Stimulated activated naive CD8-positive, alpha-beta T cell treated with anti-CD3 and anti-CD28 coated beads, Interleukin-15, Interleukin-2, amounts not matched to agents 100 U/mL and 50 U/mL, for 24 hours (primary cell): Measurements from ENCODE around the gene FRMPD2.
A peak's percentile ranks its signal among the peaks of the same experiment; 100 is the strongest.

Experiments used
- ATAC-seq: fragments of 150-1000 bp; cut with Tn5 transposase; one replicate; pipeline ENCODE4 v1.10.0; 2021
- DNase-seq: peaks from one replicate; pipeline ENCODE4 v3.0.0; 2021

FRMPD2 gene, protein sequence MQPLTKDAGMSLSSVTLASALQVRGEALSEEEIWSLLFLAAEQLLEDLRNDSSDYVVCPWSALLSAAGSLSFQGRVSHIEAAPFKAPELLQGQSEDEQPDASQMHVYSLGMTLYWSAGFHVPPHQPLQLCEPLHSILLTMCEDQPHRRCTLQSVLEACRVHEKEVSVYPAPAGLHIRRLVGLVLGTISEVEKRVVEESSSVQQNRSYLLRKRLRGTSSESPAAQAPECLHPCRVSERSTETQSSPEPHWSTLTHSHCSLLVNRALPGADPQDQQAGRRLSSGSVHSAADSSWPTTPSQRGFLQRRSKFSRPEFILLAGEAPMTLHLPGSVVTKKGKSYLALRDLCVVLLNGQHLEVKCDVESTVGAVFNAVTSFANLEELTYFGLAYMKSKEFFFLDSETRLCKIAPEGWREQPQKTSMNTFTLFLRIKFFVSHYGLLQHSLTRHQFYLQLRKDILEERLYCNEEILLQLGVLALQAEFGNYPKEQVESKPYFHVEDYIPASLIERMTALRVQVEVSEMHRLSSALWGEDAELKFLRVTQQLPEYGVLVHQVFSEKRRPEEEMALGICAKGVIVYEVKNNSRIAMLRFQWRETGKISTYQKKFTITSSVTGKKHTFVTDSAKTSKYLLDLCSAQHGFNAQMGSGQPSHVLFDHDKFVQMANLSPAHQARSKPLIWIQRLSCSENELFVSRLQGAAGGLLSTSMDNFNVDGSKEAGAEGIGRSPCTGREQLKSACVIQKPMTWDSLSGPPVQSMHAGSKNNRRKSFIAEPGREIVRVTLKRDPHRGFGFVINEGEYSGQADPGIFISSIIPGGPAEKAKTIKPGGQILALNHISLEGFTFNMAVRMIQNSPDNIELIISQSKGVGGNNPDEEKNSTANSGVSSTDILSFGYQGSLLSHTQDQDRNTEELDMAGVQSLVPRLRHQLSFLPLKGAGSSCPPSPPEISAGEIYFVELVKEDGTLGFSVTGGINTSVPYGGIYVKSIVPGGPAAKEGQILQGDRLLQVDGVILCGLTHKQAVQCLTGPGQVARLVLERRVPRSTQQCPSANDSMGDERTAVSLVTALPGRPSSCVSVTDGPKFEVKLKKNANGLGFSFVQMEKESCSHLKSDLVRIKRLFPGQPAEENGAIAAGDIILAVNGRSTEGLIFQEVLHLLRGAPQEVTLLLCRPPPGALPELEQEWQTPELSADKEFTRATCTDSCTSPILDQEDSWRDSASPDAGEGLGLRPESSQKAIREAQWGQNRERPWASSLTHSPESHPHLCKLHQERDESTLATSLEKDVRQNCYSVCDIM (N-terminal part only)

DNA sequence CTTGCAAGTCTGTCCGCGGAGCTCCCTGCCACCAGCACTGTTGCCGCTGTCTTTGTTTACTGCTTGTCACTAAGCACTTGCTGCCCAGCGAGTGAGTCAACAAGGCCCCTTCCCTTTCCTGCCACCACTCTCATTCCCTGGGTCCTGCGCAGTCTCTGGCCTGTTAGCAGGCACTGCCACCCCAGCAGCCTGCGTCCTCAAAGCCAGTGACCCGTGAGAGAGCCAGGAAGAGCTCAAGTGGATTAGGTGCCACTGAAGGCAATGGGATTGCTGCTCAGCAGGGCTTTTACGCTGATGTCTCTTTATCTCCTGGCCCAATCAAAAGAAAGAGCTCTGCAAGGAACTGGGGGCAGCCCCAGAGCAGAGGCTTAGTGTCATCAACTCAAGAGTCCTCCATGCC lies at the start of gene FRMPD2:
Gene FRMPD2, minus strand, starts transcription at position 61 of the 400 bp plus-strand sequence. CDS start 129 bp downstream, outside the sequence.
- no peak for ATAC-seq
- no peak for DNase-seq

DNA sequence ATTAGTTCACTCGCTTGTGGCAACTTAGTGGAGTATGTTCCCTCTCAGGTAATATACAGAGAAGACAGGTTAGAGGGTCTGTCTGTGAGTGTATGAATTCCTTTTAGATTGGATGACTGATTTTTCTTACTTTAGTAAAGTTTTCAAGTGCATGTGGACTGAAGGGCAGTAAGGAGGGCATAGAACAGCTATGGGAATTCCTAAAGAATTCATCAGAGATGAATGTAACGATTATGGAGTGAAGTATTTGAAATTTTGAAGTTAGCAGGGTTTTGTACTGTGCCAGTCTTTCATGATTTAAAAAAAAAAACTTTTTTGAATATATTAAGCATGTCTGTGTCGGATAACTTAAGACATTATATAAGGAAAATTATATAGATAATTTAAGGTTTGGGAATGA lies 47.5 kb upstream of the FRMPD2 start:
- no peak for DNase-seq
- ATAC-seq: no peak

DNA sequence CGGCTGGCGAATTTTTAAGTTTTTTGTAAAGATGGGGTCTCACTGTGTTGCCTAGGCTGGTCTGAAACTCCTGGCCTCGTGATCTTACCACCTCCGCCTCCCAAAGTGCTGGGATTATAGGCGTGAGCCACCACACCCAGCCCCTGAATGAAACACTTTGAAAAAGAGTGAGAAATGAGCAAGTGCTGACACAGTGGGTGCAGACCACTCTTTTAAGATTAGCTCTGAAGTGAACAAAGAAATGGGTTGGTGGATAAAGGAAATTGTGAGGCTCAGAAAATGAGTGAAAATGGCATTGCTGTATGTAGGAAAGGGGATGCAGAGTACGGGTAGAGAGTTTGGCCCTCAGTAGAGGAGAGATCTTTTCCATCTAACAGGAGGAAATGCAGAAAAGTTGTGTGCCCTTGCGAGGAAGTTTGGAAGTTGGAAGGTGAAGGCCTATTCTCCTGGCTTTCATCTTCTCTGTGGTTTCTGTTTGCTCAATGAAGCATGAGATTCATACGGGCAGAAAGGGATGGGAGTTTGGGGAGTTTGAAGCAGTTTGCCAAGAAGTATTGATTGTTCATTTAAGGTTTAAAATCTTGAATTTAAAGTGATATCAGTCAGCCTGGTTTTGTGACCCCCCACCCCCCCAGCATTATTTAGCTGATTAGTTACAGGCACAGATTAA lies 43.0 kb upstream of the FRMPD2 start:
- ATAC-seq (peak; percentile 57), DNase-seq (no peak)

DNA sequence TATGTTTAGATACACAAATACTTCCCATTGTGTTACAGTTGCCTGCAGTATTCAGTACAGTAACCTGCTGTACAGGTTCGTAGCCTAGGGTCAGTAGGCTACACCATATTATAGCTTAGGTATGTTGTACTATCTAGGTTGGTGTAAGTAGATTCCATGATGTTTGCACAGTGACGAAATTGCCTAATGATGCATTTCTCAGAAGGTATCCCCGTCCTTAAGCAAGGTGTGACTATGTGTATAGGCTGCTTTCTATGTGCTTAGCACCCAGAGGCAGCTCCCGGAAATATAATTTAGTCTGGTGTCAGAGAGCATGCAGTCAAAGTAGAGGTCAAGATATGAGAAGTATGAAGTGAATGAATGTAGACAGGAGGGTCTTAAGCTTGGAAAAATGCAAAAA lies 41.7 kb upstream of the FRMPD2 start:
- no peak for DNase-seq
- no peak for ATAC-seq

DNA sequence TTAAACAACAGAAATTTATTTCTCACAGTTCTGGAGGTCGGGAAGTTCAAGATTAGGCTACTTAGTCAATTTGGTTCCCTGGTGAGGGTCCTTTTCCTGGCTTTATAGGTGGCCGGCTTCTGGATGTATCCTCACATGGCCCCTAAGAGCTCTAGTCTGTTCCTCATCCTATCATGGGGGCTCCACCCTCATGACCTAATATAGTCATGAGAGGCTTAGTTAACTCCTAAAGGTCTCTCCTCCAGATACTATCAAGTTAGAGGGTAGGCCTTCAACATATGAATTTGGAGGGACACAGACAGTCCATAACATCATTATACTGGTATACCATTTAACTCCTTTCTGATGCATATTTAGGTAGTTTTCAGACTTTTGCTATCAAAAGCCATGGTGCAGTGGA lies 39.6 kb upstream of the FRMPD2 start:
- ATAC-seq: no peak
- no peak for DNase-seq

DNA sequence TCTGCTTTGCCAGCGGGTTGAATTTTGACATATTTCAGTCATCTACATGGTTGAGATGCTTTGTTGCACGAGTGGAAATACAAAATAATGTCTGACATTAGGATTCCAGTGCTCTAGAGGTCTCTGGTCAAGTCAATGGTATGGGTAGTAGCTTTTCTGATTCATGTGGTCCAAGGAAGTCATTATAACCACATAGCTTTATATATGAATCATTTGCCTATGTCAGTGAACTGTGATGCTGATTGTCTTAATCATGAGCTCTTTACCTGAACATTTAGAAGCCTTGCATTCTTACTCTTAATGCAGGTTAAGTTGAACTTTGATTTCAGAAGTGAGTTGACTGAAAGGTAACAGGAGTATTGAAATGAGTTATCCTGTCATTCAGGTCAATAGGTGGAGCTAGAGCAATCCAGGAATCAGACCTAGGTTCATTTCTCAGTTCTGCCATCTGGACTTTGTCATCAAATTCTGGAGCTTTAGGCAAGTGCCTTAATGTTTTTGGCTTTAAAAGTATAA lies 35.3 kb upstream of the FRMPD2 start:
- DNase-seq: no peak
- peak; percentile 65 for ATAC-seq

DNA sequence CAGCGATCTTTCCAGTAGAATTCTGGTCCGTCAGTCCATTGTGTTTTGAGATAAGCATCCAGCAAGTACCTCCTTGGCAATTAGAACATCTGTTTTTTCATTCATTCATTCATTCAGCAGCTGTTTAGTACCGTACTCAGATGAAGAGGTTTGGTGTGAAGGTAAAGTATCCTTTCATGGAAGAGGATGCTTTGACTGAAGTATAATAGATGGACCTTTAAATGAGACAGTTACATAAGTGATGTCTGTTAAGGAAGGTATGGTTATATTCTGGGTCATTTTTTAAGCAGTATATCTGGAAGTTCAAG lies 33.2 kb upstream of the FRMPD2 start:
- DNase-seq (no peak), ATAC-seq (no peak)

DNA sequence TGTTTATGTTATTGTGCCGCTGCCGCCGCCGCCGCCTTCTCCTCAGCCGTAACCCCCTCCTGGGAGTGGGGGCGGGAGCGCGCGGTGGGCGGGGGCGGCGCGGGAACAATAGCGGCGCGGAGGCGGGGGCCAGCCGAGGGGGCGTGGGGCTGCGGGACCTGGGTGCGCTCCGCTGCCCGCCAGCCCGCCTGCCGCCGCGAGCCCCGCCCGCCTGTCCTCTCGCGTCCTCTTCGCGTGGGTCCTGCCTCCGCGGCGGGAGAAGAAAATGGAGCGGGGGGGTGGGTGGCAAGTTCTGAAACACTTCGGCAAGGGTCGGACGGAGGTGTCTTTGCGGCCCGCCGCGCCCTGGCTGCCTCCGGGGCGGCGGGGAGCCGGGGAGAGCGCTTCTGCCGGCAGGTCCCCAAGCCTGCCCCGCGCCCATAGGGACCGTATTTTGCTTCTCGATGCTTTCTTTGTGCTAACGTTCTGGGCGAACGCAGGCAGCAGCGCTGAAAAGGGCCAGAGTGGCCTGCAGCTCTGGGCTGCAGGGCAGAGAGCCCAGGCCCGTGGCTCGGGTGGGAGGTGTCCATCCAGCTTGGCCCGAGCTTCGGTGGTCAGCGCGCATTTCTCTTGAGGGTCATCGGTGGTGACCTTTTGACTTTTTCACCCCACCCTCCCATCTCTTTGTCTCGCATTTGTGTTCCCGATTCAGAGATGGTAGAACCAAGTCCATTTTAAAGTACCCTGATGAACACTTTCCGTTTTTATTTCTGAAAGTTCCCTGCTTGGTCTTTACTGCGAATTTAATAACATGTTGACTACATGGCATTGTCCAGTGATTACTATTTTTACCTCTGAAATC lies 32.6 kb upstream of the FRMPD2 start:
- DNase-seq: peak; percentile 60
- ATAC-seq: peak; percentile 14

DNA sequence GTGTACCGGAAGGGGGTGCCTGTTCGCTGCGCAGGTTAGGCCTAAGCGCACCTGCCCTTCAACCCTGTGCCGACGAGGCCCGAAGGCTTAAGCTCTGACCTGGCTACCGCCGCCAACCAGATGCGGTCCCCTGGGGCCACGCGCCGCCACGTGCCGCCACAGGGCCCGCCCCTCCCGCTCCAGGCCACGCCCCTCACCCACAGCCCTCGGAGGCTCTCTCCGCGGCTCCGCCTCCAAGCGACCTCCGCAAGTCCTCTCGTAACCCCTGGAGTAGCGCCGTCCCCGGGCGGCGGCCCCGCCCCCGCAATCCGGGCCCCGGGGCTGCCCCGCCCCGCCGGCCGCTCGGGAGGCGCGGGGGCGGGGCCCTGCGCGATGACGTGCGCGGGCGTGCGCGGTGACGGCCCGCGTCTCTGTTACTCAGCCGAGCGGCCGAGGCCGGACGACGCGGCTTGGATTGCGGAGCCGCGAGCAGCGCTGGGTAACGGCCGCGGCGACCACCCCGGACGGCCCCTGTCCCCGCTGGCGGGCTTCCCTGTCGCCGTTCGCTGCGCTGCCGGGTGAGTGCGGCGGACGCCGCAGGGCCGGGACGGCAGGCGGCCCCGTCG lies 31.9 kb upstream of the FRMPD2 start, which contains the start of gene MAPK8:
Gene MAPK8, plus strand, starts transcription at position 413 of the 605 bp plus-strand sequence. CDS start 94,984 bp downstream, outside the sequence.
- DNase-seq (peak; percentile 93), ATAC-seq (peak; percentile 90)

DNA sequence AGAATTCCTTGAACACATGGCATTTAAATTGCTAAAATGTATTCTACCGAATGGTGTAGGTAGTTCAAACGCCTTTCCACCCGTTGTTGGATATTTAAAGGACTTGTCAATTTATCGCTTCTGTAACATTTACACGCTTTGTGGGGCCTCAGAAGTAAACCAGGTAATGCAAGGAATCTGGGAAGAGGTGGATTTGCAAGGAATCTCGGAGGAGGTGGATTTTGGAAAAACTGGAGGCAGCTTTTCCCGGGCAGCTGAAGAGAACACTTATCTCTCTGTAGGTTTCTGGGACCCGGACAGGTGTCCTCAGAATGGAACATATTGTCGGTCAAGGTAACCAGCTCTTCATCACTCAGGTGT lies 31.4 kb upstream of the FRMPD2 start:
- DNase-seq (no peak), ATAC-seq (no peak)

DNA sequence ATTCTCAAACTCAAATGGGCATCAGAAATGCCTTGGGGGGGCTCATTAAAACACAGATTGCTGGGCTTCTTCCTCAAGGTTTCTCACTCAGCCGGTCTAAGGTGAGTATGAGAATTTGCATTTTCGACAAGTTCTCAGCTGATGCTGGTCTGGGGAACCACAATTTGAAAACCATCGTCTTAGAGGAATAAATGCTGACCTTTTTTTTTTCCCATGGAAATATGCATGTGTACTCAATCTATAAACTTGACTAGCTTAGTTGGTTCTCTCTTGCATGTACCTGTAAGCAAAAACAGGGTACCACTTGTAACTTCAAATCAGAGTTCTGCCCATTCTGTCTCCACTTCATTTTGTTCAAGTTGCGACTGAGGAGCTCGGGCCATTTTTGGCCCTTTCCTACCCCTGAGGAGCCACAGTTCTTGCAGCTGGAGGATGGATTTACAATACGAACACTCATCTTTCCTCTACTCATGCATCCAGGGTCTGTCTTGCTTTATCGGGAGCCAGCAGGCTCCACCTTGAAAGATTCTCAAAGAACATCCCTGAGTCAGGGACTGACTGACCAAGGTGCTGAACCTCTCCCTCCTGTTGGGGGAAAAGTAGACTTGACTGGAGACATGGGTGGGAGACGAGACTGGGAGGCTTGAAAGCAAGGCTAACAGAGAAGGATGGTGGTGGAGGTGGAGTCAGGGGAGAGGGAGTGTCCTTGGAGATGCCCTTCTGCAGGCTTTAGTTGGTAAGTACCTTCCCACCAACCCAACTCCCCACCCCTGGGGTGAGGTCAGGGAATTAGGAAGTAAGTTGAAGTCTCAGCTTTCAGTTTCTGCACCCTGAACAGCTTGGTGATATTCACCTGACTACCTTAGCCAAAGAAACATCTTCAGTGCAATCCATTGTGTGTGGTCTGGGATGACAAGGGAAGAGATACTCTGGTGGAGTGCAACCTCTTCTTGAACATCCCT lies 28.3 kb upstream of the FRMPD2 start:
- ATAC-seq (no peak), DNase-seq (no peak)

DNA sequence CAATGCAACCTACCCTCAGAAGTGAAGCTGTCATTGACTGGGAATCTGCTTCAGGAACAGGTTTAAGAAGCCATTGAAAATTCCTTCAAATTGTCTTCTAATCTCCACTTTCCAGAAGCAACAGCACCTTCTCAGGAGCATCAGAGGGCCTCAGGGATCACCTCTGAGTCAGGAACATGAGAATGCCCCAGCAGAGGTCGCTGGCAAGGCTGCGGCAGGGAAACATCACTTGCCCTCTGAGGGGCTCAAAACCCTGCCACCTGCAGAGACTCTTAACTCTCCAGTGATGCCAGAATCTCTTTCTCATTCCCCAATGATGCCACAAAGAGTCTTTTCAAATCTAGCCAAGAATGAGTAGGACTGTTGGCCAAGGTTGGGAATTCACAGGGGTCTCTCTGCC lies 26.1 kb upstream of the FRMPD2 start:
- DNase-seq (no peak), ATAC-seq (no peak)

DNA sequence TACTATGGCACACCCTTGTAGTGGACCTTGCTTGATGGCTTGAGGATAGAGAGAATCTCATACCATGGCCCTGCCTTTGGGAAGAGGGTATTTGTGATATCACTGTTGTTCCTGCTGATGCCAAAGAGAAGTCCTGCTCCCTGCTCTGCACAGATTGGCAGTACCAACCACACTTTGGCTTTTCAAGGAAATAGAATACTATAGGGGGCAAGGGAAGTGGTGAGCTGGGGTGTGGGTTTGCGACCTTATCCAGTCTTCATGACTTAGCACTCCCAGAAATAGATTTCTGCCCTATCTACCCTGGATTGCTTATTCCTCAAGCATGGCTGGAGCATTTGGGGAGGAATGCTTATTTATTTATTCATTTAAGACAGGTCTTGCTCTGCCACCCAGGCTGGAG lies 25.2 kb upstream of the FRMPD2 start:
- ATAC-seq: no peak
- DNase-seq: no peak

DNA sequence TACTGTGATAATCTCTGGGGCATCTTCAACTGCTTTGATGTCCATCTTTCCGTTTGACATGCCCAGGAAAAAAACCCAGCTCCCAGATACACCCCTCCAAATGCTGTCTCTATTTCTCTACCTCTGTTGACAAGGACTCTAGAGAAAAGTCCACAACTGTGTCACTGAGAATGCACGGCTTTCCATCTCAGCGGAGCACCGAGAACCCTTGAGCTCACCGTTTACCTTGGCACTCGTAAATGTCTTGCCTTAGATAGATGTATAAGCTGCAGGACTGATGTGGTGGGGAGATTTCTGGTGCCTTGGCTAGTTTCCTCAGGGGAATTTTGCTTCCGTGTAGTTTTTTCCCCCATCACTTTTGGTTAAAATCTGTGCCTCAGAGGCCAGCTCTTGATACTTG lies 24.6 kb upstream of the FRMPD2 start:
- DNase-seq: no peak
- ATAC-seq: no peak

DNA sequence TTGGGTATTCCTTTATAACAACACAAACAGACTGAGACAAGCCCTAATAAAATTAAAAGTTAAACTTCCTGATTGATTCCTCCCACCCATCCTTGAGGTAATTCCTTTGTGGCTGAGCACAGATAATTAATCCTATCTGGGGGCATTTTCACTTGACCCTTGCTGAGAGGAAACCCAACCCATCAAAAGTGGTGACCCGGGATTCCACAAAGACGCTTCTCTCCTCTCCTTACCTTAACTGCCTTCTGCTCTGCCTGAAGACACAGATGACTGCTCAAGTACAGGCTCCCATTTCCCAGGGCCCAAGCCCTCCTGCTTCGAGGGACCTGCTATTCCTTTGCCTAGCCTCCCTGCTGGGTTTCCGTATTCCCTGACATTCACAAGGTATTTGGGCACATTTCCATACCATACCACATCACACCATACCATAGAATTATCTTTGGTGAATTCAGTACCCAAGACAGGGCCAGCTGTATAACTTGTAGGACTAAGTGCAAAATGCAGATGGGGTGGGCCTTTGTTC lies 22.1 kb upstream of the FRMPD2 start:
- DNase-seq (no peak), ATAC-seq (no peak)

DNA sequence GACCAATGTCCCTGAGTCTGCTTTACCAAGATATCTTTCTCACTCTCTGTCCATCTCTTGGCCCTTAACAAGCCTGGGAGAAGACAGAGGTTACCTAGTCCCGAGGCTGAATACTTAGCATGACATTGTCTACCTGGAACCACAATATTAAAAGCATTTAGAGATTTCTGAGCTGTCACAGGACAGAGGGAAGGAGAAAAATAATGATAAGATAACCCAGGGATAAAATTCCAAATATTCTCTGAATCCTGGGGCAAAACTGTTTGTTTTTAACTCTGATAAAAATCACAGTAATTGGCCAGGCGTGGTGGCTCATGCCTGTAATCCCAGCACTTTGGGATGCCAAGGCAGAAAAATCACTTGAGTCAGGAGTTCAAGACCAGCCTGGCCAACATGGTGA lies 19.9 kb upstream of the FRMPD2 start:
- ATAC-seq (no peak), DNase-seq (no peak)

DNA sequence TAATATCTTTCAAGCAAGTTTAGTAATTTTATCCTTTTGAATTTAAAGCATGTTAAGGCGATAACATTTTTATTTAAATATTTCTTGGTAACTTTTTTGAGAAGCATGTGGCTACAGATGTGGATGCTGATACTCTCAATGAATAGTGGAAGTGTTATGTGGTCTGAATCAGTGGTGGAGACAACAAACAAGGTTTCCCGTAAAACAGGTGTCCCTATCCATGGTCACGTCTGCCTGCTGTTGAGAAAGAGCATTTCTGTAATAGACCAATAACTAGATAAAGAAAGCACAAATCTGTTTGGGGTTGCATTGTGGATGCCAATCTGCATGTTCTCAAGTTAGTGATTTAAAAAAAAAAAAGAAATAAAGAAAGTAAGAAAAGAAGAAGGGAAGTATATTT lies 18.1 kb upstream of the FRMPD2 start:
- DNase-seq (no peak), ATAC-seq (no peak)

DNA sequence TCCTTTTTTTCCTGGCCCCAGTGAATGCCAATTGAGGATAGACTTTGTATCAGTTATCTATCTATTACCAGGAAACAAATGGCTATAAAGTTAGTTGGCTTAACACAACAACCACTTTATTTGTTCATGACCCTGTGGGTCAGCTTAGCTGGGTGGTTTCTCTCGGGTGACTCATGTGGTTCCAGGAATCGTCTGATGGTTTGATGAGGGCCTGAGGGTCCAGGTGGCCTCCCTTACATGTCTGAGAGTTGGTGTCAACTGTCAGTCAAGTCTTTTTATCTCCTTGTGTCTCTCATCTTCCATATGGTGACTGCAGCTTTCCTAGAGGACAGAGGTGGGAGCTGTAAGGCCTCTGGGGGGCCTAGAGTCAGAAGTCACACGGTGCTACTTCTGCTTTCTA lies 16.7 kb upstream of the FRMPD2 start:
- no peak for ATAC-seq
- DNase-seq: no peak

DNA sequence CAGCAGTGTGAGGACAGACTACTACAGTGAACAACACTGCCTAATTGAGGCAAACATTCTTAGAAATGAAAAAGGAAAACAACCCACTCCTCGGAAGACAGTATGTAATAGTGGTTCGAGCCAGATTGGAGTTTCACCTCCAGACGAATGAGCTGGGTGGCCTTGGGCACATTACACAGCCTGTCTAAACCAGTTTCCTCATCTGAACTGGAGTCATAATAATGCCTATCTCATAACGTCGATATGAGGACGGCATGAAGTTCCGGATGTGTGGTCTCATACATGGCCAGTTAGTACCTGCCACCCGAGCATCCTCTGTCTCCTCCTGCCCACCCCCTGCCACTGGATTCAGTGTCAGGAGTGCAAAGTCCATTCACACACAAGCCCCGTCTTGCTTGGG lies 15.8 kb upstream of the FRMPD2 start:
- no peak for ATAC-seq
- DNase-seq: no peak
